ENCODE data around the gene REEP1.

Gene REEP1

DNA sequence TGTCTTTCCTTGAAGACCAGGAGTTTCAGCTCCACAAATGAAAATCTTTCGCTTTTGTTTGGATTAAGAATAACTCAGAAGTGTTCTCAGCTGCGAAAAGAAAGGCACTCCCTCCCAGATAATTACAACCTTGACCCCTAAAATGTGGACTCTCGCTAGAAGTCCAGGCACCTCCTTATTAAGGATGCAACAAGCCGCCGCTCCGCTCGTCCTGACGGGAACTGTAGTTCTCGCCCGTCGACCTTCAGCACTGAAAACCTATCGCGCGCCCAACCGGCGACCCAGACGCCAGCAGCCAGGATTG lies 142.7 kb downstream of the REEP1 start:
- TF ChIP-seq, protein P1, sequence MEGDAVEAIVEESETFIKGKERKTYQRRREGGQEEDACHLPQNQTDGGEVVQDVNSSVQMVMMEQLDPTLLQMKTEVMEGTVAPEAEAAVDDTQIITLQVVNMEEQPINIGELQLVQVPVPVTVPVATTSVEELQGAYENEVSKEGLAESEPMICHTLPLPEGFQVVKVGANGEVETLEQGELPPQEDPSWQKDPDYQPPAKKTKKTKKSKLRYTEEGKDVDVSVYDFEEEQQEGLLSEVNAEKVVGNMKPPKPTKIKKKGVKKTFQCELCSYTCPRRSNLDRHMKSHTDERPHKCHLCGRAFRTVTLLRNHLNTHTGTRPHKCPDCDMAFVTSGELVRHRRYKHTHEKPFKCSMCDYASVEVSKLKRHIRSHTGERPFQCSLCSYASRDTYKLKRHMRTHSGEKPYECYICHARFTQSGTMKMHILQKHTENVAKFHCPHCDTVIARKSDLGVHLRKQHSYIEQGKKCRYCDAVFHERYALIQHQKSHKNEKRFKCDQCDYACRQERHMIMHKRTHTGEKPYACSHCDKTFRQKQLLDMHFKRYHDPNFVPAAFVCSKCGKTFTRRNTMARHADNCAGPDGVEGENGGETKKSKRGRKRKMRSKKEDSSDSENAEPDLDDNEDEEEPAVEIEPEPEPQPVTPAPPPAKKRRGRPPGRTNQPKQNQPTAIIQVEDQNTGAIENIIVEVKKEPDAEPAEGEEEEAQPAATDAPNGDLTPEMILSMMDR (IDR thresholded peaks at IDR 0.05; ENCODE audit: borderline replicate concordance, insufficient read depth, low read depth, low read length) = no peak
- peak overlapping the region; percentile 90 for H3K4me3 ChIP-seq (ENCODE audit: low read depth, low read length)

DNA sequence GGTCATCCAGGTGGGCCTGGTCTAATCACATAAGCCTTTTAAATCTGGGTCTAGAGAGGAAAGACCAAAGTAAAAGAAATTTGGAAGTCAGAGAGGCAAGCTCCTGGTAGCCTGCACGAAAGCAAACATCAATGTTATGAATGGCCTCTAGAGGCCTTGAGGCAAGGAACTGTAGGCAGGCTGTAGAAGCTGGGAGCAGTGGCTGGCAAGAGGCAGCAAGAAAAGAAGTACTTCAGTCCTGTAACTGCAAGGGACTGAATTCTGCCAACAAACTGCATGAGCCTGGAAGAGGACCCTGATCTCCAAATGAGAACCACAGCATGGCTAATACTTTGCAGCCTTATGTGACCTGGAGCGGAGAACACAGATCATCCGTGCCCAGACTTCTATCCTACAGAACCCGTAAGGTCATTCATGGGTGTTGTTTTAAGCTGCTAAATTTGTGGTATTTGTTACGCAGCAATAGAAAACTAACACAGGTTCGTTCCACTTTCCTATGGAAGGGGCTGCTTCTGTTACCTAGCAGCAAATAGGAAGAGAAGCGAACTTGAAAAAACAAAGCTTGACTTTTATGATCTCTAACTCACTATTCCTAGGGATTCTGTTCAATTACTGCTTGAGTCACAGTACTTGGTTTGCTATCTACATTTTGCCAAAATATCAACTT lies 143.4 kb downstream of the REEP1 start:
- peak overlapping the region; percentile 90 for H3K4me3 ChIP-seq (ENCODE audit: low read depth, low read length)
- TF ChIP-seq, protein P1 (IDR thresholded peaks at IDR 0.05; ENCODE audit: borderline replicate concordance, insufficient read depth, low read depth, low read length) = no peak

DNA sequence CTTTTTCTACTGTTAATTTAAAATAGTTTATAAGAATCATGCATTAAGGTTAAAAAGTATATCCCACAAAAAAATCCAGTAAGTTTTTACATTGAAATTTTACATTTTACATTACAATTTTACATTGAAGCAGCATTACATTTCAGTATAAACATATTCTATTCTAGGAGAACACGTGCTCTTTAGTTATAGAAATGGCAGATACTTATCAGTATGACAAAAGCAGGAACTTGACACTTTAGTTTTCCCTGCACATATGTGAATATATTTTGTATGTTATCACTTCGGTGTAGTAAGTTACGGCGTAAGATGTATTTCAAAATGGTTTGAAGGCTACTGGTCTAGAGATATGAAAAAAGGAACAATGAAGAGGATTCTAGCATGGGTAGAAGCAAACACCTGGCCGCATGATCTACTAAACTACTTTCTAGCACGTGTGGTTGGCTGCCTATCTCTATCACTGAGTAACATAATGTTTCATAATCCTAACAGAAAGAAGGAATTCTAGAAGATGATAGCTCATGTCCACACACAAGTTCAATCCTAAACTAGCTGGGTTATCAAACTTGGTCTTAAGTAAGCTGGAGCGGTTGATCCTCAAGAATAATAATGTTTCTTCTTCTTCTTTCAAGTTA lies 147.5 kb downstream of the REEP1 start:
- TF ChIP-seq, protein P1 (IDR thresholded peaks at IDR 0.05; ENCODE audit: borderline replicate concordance, insufficient read depth, low read depth, low read length) = no peak
- H3K4me3 ChIP-seq (ENCODE audit: low read depth, low read length) = no peak overlapping the region

DNA sequence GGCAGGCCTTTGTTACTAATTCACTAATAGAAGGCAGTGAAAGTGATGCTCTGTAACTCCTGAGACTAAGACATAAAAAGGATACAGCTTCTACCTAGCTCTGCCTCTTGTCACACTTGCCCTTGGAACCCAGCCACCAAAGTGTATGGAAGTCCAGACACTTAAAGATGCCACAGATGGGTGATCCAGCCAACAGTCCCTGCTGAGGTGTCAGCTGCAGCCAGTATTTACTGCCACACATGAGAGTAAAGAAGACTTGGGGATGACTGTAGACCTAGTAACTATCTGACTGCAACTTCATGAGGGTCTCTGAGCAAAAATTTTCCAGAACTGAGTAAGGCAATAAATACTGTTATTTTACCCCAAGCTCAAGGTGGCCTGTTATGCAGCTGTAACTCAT lies 151.0 kb downstream of the REEP1 start:
- TF ChIP-seq, protein P1 (IDR thresholded peaks at IDR 0.05; ENCODE audit: borderline replicate concordance, insufficient read depth, low read depth, low read length) = no peak
- H3K4me3 ChIP-seq (ENCODE audit: low read depth, low read length) = no peak overlapping the region

DNA sequence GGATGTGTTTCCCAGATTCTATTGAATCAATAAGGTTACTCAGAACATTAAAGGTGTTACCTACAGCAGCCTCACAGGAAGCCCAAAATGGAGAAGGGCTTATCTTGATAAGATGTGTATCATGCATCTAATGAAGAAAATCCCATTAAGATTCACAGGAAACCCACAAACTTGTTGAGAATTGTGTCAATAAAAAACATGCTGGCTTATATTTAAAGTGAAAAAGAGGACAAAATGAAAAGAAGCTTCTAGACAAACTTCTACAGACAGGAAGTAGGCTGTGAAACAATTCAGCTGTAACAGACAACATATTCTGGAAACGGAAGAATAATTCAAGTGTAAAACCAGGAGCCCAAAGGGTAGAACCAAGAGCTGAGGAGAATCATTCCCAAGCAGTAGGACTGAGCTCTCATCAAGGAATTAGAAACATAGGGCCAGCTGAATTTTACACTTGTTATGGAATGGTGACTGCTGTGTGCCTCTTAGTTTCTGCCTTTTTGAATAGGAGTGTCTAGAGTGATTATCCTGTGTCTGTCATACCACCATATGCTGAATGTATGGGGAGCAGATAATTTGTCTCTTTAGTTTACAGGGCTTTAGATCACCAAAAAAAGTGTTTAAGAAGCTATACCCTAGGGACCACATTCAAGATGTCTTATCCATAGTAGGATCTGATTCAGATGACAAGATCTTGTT lies 151.8 kb downstream of the REEP1 start:
- no peak overlapping the region for H3K4me3 ChIP-seq (ENCODE audit: low read depth, low read length)
- TF ChIP-seq, protein P1 (IDR thresholded peaks at IDR 0.05; ENCODE audit: borderline replicate concordance, insufficient read depth, low read depth, low read length) = no peak

DNA sequence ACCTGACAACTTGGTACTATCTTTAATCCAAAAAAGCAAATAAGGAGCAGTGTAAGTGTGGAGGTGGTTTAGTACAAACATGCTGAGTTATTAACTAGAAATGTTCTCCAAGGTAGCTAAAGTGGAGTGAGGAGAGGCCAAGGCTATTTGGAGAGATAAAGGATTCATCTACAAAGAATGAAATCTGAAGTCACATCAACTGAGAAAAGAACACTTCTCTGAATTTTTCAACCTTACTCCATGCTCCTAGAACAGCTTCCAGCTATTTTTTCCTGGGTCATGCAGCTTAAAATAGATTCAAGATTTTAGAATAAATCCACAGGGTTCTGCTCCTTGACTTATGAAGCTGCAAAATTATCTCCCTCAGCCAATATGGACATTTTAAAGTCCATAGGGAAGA lies 160.8 kb downstream of the REEP1 start:
- H3K4me3 ChIP-seq (ENCODE audit: low read depth, low read length) = no peak overlapping the region
- TF ChIP-seq, protein P1 (IDR thresholded peaks at IDR 0.05; ENCODE audit: borderline replicate concordance, insufficient read depth, low read depth, low read length) = no peak

DNA sequence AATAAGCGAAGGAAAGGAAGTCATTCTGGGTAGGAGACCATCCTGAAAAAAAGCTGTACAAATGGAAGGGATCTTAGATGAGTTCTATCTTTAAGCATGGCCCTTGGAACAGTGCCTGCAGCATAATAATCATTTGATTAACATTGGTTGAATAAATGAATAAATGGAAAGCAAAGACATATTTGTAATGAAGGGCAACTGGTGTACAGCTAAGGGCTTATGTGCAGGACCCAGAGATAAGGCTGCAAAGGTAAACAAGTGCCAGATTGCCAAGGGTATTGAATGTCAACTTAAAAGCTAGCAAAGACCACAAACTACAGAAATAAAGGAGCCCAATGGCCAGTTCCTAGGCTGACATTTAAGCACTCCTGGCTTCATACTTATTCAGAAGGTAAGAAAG lies 161.6 kb downstream of the REEP1 start:
- TF ChIP-seq, protein P1 (IDR thresholded peaks at IDR 0.05; ENCODE audit: borderline replicate concordance, insufficient read depth, low read depth, low read length) = no peak
- no peak overlapping the region for H3K4me3 ChIP-seq (ENCODE audit: low read depth, low read length)
